SK-N-SH (cell line): Measurements from ENCODE around the gene ETNK2. TPM values are rescaled to one million over a fixed set of nuclear protein-coding genes. Genes with fewer than 3 reads are reported as not detected.
A peak's percentile ranks its signal among the peaks of the same experiment; 100 is the strongest.

Source experiments
- CTCF ChIA-PET: fragments of 300-600, 350-600 bp; formaldehyde crosslinking; extraction: SDS; loops from one replicate; lab custom pipeline; 2021; lab: Yijun Ruan, JAX
- POLR2A ChIA-PET: fragments of 350-600 bp; sonication (Branson Sonifier 250); formaldehyde crosslinking; extraction: SDS; loops from one replicate; lab custom pipeline; 2020; ENCODE audit warnings: antibody characterized with exemption, inconsistent platforms; lab: Yijun Ruan, JAX
- DNase-seq: peaks from one replicate; pipeline ENCODE4 v3.0.0; 2012
- H2AFZ ChIP-seq: fragments of 200-600 bp; sonication (generic); 2 replicates; pipeline ENCODE4 v1.8.1; 2016; ENCODE audit warnings: antibody characterized with exemption, mild to moderate bottlenecking, low read depth
- H3F3A ChIP-seq: fragments of 200-600 bp; sonication (generic); replicated peaks from 2 replicates; pipeline ENCODE3; 2016; ENCODE audit warnings: antibody characterized with exemption, mild to moderate bottlenecking; ENCODE audit not compliant: insufficient read depth
- H3K27ac ChIP-seq, 2 experiments: fragments of 200-500 bp in 1 of 2; fragments of 200-600 bp in 1 of 2; sonication (Bioruptor generic) in 1 of 2; sonication (generic), shearing (Covaris generic) in 1 of 2; 2 replicates each; pipeline versions ENCODE4 v1.5.1 to v1.6.1; 2014 to 2016; ENCODE audit warnings: low read depth in 2 of 2, inconsistent platforms in 1 of 2, low read length in 1 of 2, mild to moderate bottlenecking in 1 of 2, mixed read lengths in 1 of 2
- H3K27me3 ChIP-seq: fragments of 200-600 bp; sonication (generic), shearing (Covaris generic); 2 replicates; pipeline ENCODE4 v1.6.1; 2016; ENCODE audit warnings: mixed run types; ENCODE audit not compliant: insufficient read depth
- H3K36me3 ChIP-seq, 2 experiments: fragments of 200-500 bp in 1 of 2; fragments of 200-600 bp in 1 of 2; sonication (Bioruptor generic) in 1 of 2; sonication (generic) in 1 of 2; replicated peaks in 1 of 2; 2 replicates each; pipeline versions ENCODE3 to v1.5.1; 2014 to 2016; ENCODE audit warnings: low read length in 1 of 2, mild to moderate bottlenecking in 1 of 2; ENCODE audit not compliant: insufficient read depth in 2 of 2, control insufficient read depth in 1 of 2
- H3K4me1 ChIP-seq, 2 experiments: fragments of 200-500 bp in 1 of 2; fragments of 200-600 bp in 1 of 2; sonication (Bioruptor generic) in 1 of 2; sonication (generic), shearing (Covaris generic) in 1 of 2; 2 replicates each; pipeline versions ENCODE4 v1.5.1 to v1.6.1; 2014 to 2016; ENCODE audit warnings: low read depth in 1 of 2, low read length in 1 of 2, mixed run types in 1 of 2; ENCODE audit not compliant: insufficient read depth in 2 of 2, control insufficient read depth in 1 of 2
- H3K4me2 ChIP-seq: fragments of 200-600 bp; sonication (generic), shearing (Covaris generic); 2 replicates; pipeline ENCODE4 v1.6.1; 2017; ENCODE audit warnings: mixed run types
- H3K4me3 ChIP-seq, 2 experiments: fragments of 200-500 bp in 1 of 2; fragments of 200-600 bp in 1 of 2; sonication (Bioruptor generic) in 1 of 2; sonication (generic), shearing (Covaris generic) in 1 of 2; 2 replicates each; pipeline versions ENCODE4 v1.5.1 to v1.8.1; 2014 to 2016; ENCODE audit warnings: low read depth in 2 of 2, inconsistent platforms in 1 of 2, low read length in 1 of 2, mild to moderate bottlenecking in 1 of 2, mixed read lengths in 1 of 2, moderate library complexity in 1 of 2
- H3K79me2 ChIP-seq: fragments of 200-600 bp; sonication (generic); 2 replicates; pipeline ENCODE4 v1.8.1; 2017; ENCODE audit warnings: mild to moderate bottlenecking; ENCODE audit not compliant: insufficient read depth
- H3K9ac ChIP-seq: fragments of 200-600 bp; sonication (generic); 2 replicates; pipeline ENCODE4 v1.6.1; 2017; ENCODE audit warnings: mixed run types
- H3K9me2 ChIP-seq: fragments of 200-600 bp; sonication (generic); 2 replicates; pipeline ENCODE4 v1.6.1; 2017; ENCODE audit warnings: mixed run types
- H3K9me3 ChIP-seq: fragments of 200-600 bp; sonication (generic); 2 replicates; pipeline ENCODE4 v1.6.1; 2017; ENCODE audit warnings: mixed run types, mild to moderate bottlenecking, moderate library complexity
- H4K20me1 ChIP-seq: fragments of 200-600 bp; sonication (generic); 2 replicates; pipeline ENCODE4 v1.6.1; 2017; ENCODE audit warnings: mild to moderate bottlenecking, mixed run types; ENCODE audit not compliant: insufficient read depth
- CHD2 ChIP-seq: fragments of 150-350 bp; IDR thresholded peaks from 2 replicates; pipeline ENCODE4 v1.6.1; 2018; ENCODE audit warnings: low read length; ENCODE audit not compliant: partially characterized antibody
- ELF1 ChIP-seq: IDR thresholded peaks from 2 replicates; pipeline ENCODE4 v1.4.0; 2012
- FOSL2 ChIP-seq: IDR thresholded peaks from 2 replicates; pipeline ENCODE4 v1.4.0; 2012; ENCODE audit warnings: low read depth, mild to moderate bottlenecking, moderate library complexity, borderline replicate concordance
- GABPA ChIP-seq: IDR thresholded peaks from 2 replicates; pipeline ENCODE4 v1.4.0; 2012; ENCODE audit warnings: low read depth, mild to moderate bottlenecking
- GATA2 ChIP-seq: sonication (generic); formaldehyde crosslinking; IDR thresholded peaks from 2 replicates; pipeline ENCODE4 v1.5.0; 2020; ENCODE audit warnings: mild to moderate bottlenecking, missing genetic modification reagents
- JUND ChIP-seq: IDR thresholded peaks from 2 replicates; pipeline ENCODE4 v1.4.0; 2012
- MEF2A ChIP-seq: IDR thresholded peaks from 2 replicates; pipeline ENCODE4 v1.4.0; 2012; ENCODE audit warnings: low read depth, borderline replicate concordance
- MXI1 ChIP-seq: IDR thresholded peaks from 2 replicates; pipeline ENCODE4 v1.6.1; 2012; ENCODE audit warnings: mild to moderate bottlenecking, low read depth, low read length, improper control_type of control experiment
- NFIC ChIP-seq: IDR thresholded peaks from 2 replicates; pipeline ENCODE4 v1.4.0; 2012; ENCODE audit warnings: borderline replicate concordance
- RAD21 ChIP-seq: IDR thresholded peaks from 2 replicates; pipeline ENCODE4 v1.6.1; 2012; ENCODE audit warnings: mild to moderate bottlenecking, low read length
- RFX5 ChIP-seq: IDR thresholded peaks from 2 replicates; pipeline ENCODE4 v1.6.1; 2012; ENCODE audit warnings: mild to moderate bottlenecking, improper control_type of control experiment, low read length
- SIN3A ChIP-seq: IDR thresholded peaks from 2 replicates; pipeline ENCODE4 v1.6.1; 2012; ENCODE audit warnings: low read depth, mild to moderate bottlenecking, low read length, moderate library complexity, borderline replicate concordance
- TCF12 ChIP-seq: IDR thresholded peaks from 2 replicates; pipeline ENCODE4 v1.4.0; 2012
- TEAD4 ChIP-seq: IDR thresholded peaks from 2 replicates; pipeline ENCODE4 v1.4.0; 2012; ENCODE audit warnings: mild to moderate bottlenecking, borderline replicate concordance; ENCODE audit not compliant: insufficient read depth
- ZBTB33 ChIP-seq: IDR thresholded peaks from 2 replicates; pipeline ENCODE4 v1.4.0; 2012; ENCODE audit warnings: low read depth, borderline replicate concordance
- WGBS: methylation state at CpG from one replicate; pipeline ENCODE4 v1.1.6; 2017; ENCODE audit warnings: low lambda C conversion rate; 5-methylcytosine and 5-hydroxymethylcytosine counted together
- polyA plus RNA-seq, 3 experiments: library from polyadenylated mRNA; depleted of rRNA; stranded (reverse); fragments of >200 nt; gene quantifications; 2 replicates each; pipeline ENCODE4 v1.2.3, GENCODE V29; 2012
- TF ChIP-seq, protein P1 (sequence below): fragments of 150-350 bp; IDR thresholded peaks from 2 replicates; pipeline ENCODE4 v1.6.1; 2017; ENCODE audit warnings: antibody characterized with exemption, low read length, low read depth, borderline replicate concordance
- TF ChIP-seq, protein P2 (sequence below): IDR thresholded peaks from 2 replicates; pipeline ENCODE4 v1.6.1; 2012; ENCODE audit warnings: mild to moderate bottlenecking, low read depth, low read length, moderate library complexity
- TF ChIP-seq, protein P3 (sequence below): IDR thresholded peaks from 2 replicates; pipeline ENCODE4; 2012
- TF ChIP-seq, protein P4 (sequence below): fragments of 150-350 bp; IDR thresholded peaks from 2 replicates; pipeline ENCODE4 v1.6.1; 2016; ENCODE audit warnings: mild to moderate bottlenecking, low read depth, low read length
- TF ChIP-seq, protein P5 (sequence below): fragments of 200-600 bp; sonication (generic); IDR thresholded peaks from 2 replicates; pipeline ENCODE4 v1.6.1; 2017; ENCODE audit warnings: antibody characterized with exemption, mild to moderate bottlenecking, moderate library complexity

The ETNK2 gene
- polyA plus RNA-seq, 1 of the 3 experiments (the other 2 are of a cell fraction), result 16.1 TPM

- TF ChIP-seq TEAD4 (no peak), CHD2 (no peak), ZBTB33 (no peak), MEF2A (no peak), NFIC (no peak), FOSL2 (no peak), ELF1 (no peak), RFX5 (no peak), SIN3A (no peak), TCF12 (no peak), MXI1 (no peak), GATA2 (CRISPR knock-in tag) (no peak), RAD21 (no peak), GABPA (no peak), JUND (no peak)
- TF ChIP-seq, protein P1, sequence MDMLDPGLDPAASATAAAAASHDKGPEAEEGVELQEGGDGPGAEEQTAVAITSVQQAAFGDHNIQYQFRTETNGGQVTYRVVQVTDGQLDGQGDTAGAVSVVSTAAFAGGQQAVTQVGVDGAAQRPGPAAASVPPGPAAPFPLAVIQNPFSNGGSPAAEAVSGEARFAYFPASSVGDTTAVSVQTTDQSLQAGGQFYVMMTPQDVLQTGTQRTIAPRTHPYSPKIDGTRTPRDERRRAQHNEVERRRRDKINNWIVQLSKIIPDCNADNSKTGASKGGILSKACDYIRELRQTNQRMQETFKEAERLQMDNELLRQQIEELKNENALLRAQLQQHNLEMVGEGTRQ, result no peak
- TF ChIP-seq, protein P2, sequence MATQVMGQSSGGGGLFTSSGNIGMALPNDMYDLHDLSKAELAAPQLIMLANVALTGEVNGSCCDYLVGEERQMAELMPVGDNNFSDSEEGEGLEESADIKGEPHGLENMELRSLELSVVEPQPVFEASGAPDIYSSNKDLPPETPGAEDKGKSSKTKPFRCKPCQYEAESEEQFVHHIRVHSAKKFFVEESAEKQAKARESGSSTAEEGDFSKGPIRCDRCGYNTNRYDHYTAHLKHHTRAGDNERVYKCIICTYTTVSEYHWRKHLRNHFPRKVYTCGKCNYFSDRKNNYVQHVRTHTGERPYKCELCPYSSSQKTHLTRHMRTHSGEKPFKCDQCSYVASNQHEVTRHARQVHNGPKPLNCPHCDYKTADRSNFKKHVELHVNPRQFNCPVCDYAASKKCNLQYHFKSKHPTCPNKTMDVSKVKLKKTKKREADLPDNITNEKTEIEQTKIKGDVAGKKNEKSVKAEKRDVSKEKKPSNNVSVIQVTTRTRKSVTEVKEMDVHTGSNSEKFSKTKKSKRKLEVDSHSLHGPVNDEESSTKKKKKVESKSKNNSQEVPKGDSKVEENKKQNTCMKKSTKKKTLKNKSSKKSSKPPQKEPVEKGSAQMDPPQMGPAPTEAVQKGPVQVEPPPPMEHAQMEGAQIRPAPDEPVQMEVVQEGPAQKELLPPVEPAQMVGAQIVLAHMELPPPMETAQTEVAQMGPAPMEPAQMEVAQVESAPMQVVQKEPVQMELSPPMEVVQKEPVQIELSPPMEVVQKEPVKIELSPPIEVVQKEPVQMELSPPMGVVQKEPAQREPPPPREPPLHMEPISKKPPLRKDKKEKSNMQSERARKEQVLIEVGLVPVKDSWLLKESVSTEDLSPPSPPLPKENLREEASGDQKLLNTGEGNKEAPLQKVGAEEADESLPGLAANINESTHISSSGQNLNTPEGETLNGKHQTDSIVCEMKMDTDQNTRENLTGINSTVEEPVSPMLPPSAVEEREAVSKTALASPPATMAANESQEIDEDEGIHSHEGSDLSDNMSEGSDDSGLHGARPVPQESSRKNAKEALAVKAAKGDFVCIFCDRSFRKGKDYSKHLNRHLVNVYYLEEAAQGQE, result no peak
- TF ChIP-seq, protein P3, sequence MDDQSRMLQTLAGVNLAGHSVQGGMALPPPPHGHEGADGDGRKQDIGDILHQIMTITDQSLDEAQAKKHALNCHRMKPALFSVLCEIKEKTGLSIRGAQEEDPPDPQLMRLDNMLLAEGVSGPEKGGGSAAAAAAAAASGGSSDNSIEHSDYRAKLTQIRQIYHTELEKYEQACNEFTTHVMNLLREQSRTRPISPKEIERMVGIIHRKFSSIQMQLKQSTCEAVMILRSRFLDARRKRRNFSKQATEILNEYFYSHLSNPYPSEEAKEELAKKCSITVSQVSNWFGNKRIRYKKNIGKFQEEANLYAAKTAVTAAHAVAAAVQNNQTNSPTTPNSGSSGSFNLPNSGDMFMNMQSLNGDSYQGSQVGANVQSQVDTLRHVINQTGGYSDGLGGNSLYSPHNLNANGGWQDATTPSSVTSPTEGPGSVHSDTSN, result no peak
- TF ChIP-seq, protein P4, sequence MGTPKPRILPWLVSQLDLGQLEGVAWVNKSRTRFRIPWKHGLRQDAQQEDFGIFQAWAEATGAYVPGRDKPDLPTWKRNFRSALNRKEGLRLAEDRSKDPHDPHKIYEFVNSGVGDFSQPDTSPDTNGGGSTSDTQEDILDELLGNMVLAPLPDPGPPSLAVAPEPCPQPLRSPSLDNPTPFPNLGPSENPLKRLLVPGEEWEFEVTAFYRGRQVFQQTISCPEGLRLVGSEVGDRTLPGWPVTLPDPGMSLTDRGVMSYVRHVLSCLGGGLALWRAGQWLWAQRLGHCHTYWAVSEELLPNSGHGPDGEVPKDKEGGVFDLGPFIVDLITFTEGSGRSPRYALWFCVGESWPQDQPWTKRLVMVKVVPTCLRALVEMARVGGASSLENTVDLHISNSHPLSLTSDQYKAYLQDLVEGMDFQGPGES, result no peak
- TF ChIP-seq, protein P5, sequence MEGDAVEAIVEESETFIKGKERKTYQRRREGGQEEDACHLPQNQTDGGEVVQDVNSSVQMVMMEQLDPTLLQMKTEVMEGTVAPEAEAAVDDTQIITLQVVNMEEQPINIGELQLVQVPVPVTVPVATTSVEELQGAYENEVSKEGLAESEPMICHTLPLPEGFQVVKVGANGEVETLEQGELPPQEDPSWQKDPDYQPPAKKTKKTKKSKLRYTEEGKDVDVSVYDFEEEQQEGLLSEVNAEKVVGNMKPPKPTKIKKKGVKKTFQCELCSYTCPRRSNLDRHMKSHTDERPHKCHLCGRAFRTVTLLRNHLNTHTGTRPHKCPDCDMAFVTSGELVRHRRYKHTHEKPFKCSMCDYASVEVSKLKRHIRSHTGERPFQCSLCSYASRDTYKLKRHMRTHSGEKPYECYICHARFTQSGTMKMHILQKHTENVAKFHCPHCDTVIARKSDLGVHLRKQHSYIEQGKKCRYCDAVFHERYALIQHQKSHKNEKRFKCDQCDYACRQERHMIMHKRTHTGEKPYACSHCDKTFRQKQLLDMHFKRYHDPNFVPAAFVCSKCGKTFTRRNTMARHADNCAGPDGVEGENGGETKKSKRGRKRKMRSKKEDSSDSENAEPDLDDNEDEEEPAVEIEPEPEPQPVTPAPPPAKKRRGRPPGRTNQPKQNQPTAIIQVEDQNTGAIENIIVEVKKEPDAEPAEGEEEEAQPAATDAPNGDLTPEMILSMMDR, result no peak
- TF ChIP-seq, all 33 proteins: peak for 0
- Histone ChIP-seq H4K20me1 (no peaks in the 10 kb centered on the region), H3K36me3 (no peaks in the 10 kb centered on the region), H3K4me2 (no peak overlapping the region), H2AFZ (no peak overlapping the region), H3K9me3 (no peaks in the 10 kb centered on the region), H3K27me3 (no peaks in the 10 kb centered on the region), H3K4me1 (peaks cover 26 to 52% of the 10 kb centered on the region in 2 experiments), H3K9ac (no peak overlapping the region), H3K9me2 (no peaks in the 10 kb centered on the region), H3K27ac (peak overlapping the region in 1 of 2 experiments; percentile 17; a peak in 1 of 4 replicates), H3K79me2 (no peaks in the 10 kb centered on the region), H3F3A (peaks cover 17% of the 10 kb centered on the region), H3K4me3 (no peak overlapping the region)
- ChIA-PET POLR2A (no interaction called here), CTCF (interaction anchor here (1.6 to 14.7 kb wide), 7 partner anchors 13 to 280 kb away, joined by 3 to 421 read pairs (median 20); partner anchors contain the start of genes ETNK2 and SNRPE)
- peak; percentile 45 for DNase-seq
- WGBS, result 72% methylated on average over 8 of the region's 8 CpGs
Measured at GRCh38 chr1:204126386-204126785, 25.5 kb downstream of the ETNK2 start.
